Motor neuron (in vitro differentiated cells): Measurements from ENCODE around the gene FASTKD2. TPM values are rescaled to one million over a fixed set of nuclear protein-coding genes. Genes with fewer than 3 reads are reported as not detected.
"Not testable (repeated sequence)": the region's sequence is repeated elsewhere in the genome, so short reads cannot be mapped to it uniquely, and the experiment has no call there.

Experiments used
- ATAC-seq, 8 experiments: fragments of 200-7000 bp; cut with Tn5 transposase; replicated peaks in 6 of 8; 2 replicates each; pipeline ENCODE4 v1.8.0; 2021; ENCODE audit warnings: mild to moderate bottlenecking in 8 of 8, moderate library complexity in 8 of 8
- H3K27ac ChIP-seq, 2 donors: fragments of 250-450 bp; sonication (Bioruptor Pico); 2 replicates each; pipeline ENCODE4 v1.9.0; 2021; ENCODE audit warnings: antibody characterized with exemption in 2 of 2, mild to moderate bottlenecking in 2 of 2, moderate library complexity in 1 of 2
- H3K4me1 ChIP-seq, 2 donors: fragments of 250-450 bp; sonication (Bioruptor Pico); replicated peaks in 1 of 2; 2 replicates each; pipeline ENCODE4 v1.6.1; 2021; ENCODE audit warnings: antibody characterized with exemption in 2 of 2, mild to moderate bottlenecking in 2 of 2, moderate library complexity in 1 of 2
- H3K4me3 ChIP-seq, 5 donors: fragments of 250-450 bp; sonication (Bioruptor Pico); 2 replicates each; pipeline ENCODE4 v1.9.0; 2021; ENCODE audit warnings: antibody characterized with exemption in 5 of 5, mild to moderate bottlenecking in 5 of 5, moderate library complexity in 4 of 5
- WGBS, 10 experiments: fragments of 450-650 bp; shearing (Covaris generic); methylation state at CpG; one replicate each; pipeline ENCODE4 v1.0.0; 2022; 5-methylcytosine and 5-hydroxymethylcytosine counted together
- in situ Hi-C, 9 experiments: fragments of 400-800 bp; cut with MboI; loops; one replicate each; pipeline ENCODE4 v1.15.0; 2021; ENCODE audit warnings: low sequenced_read_pairs in 9 of 9, low pct_unique_long_range_greater_than_20kb in 2 of 9; ENCODE audit not compliant: unreplicated experiment in 9 of 9
- total RNA-seq, 8 experiments: library from RNA; unstranded; fragments of 300-600 nt; gene quantifications; 2 replicates each; pipeline versions ENCODE4 v1.2.3 to v1.2.4, GENCODE V29; 2022

The FASTKD2 gene
- total RNA-seq, 8 experiments from 2014 or later: 26.2 to 43.0 (median 32.9) TPM

DNA sequence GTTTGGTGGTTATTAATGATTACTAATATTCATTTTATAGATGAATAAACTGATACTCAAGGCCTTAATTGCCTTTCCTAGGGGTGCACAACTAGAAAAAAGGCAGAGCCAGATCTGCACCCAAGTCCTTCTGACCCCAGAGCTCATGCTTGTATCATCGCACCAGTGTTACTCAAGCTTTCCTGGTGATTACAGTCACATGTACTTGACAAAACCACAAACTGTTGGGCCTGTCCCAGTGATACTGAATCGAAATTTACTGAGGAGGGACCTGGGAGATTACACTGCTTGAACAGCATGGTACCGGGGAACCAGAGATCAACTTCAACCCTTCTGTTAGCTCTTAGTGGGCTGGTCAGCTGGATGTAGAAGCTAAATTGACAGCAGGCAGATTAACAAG, 33.7 kb downstream of the FASTKD2 start:
- ATAC-seq: peak in 2 of 8 experiments; percentile 9 to 47
- Histone ChIP-seq H3K4me3 (no peak overlapping the region), H3K4me1 (peaks cover 6 to 15% of the 10 kb centered on the region in 2 donors), H3K27ac (no peak overlapping the region)
- WGBS, 10 experiments: 20 to 100% (median 88%) methylated on average over 1 to 3 of the region's 3 CpGs
- in situ Hi-C loops: loop anchor here in 7 of 9 experiments (5.0 to 25.0 kb wide), 6 partner anchors 237 to 688 kb away; partner anchors contain the start of gene ADAM23 (in 1 of the 7)

GRCh38 chr2:206800506-206801417, 35.4 kb downstream of the FASTKD2 start:
- WGBS, 10 experiments: 0 to 100% (median 16%) methylated on average over 2 to 12 of the region's 12 CpGs
- Histone ChIP-seq H3K27ac (no peak overlapping the region), H3K4me1 (peaks cover 6 to 15% of the 10 kb centered on the region in 2 donors), H3K4me3 (no peak overlapping the region)
- ATAC-seq: peak; percentile 75 to 95 (median 90)
- in situ Hi-C loops: loop anchor here in 2 of 9 experiments (5.0 to 10.0 kb wide), 2 partner anchors 674 to 677 kb away; no protein-coding TSS in a partner anchor

DNA sequence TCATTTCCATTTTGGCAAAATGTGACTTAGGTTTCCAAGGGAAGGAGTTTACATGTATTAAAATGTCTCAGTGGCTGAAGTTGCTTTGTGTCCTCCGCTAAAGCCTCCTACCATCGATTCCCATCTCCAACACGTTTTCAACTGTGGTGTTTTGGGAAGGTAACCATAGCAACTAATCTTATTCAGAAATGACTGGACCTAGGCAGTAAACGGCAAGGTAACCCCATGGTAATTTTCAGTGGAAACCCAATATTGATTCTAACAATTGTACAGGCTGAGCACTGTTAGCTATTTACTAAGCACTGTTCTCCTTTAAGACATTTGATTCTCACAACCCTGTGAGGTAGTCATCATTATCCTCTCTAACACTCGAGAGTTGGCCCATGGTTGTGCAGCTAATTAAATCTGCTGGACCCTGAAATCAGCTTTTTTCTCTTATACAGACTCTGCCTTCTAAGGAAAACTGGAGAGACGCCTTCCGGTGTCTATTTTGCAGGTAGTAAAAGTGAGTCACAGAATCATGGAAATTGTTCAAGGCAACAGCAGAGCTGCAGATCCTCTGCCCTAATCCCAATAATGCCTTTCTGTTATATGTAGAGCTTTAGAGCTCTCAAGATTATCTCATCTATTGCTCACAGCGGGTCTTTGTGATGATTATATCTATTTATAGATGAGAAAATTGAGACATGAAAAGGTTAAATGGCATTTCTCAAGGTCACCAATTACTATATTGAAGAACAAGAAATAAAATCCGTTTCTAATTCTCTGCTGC, 36.2 kb downstream of the FASTKD2 start:
- in situ Hi-C loops: loop anchor here in 2 of 9 experiments (5.0 to 10.0 kb wide), 2 partner anchors 673 to 676 kb away; no protein-coding TSS in a partner anchor
- peak in 3 of 8 experiments; percentile 38 to 71 (median 69) for ATAC-seq
- H3K27ac ChIP-seq: no peak overlapping the region
- WGBS, 10 experiments: 37 to 94% (median 75%) methylated on average over 1 to 9 of the region's 9 CpGs; no CpG with 5 or more reads in 1 of the 10 experiments
- H3K4me3 ChIP-seq: no peak overlapping the region
- H3K4me1 ChIP-seq: peaks cover 6 to 15% of the 10 kb centered on the region in 2 donors

DNA sequence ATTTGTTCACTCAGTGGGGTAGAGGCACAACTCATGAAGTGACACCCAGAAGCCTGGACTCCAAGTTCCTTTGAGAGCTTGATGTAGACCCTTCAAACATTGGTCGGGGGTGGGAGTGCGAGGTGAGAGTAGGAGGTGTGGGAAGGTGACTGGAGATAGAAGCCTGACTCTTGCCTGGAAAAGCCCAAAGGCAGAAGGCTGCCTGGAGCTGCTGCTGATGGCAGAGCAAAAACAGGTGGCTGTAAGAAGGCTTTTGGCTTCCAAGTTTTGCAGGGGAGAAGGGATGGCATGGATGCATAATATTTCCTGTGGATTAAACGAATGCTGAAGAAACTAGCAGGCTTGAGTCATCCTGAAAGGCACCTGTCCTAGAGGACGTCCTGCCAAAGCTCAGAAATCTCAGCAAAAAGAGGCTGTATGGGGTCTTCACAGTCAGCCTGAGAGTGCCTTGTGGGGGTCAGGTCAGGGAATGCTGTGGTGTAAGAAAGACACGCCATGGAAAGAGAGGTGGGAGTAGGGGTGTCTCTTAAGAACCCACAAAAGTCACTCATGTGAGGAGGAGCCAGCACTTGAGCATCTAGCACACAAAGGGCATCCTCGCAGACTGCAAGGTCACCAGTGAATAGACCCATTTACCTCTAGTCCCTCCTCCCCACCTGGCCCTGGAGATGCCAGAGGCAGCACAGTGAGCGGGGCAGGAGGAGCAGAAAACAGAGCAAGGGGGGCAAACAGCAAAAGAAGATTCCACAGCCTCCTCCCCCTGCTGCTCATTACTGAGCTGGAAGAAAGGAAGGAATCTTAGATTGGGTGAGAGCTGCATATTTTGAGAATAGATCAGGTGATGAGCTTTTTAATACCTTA, 37.5 kb downstream of the FASTKD2 start:
- no peak for ATAC-seq
- H3K4me3 ChIP-seq: no peak overlapping the region
- in situ Hi-C loops: loop anchor here in 2 of 9 experiments (5.0 to 10.0 kb wide), 2 partner anchors 672 to 674 kb away; no protein-coding TSS in a partner anchor
- H3K27ac ChIP-seq: no peak overlapping the region
- H3K4me1 ChIP-seq: peaks cover 6 to 15% of the 10 kb centered on the region in 2 donors
- 78 to 93% (median 86%) methylated on average over 1 to 7 of the region's 7 CpGs; no CpG with 5 or more reads in 1 of the 10 experiments for WGBS, 10 experiments

DNA sequence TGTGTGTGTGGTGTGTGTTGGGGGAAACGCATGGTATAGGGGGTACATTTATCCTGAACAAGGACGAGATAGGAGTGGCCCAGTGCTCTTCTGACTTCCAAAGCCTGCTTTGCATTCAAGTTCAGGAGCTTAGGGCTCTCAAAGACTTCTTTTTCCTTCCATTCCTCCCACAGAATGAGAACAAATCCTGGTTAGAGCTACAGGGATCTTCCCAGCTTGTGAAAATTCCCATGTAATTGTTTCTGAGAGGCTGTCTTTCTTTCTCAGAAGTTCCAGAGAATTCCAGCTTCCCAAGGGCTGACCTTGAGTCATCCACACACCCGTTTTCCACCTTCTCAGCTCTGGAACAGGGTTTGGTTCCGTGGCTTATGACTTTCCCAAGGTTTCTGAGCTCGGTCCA, 38.9 kb downstream of the FASTKD2 start:
- Histone ChIP-seq H3K4me3 (no peak overlapping the region), H3K27ac (no peak overlapping the region), H3K4me1 (peaks cover 6 to 15% of the 10 kb centered on the region in 2 donors)
- no peak for ATAC-seq
- in situ Hi-C loops: loop anchor here in 2 of 9 experiments (5.0 to 10.0 kb wide), 2 partner anchors 670 to 673 kb away; no protein-coding TSS in a partner anchor
- WGBS, 10 experiments: 61 to 100% (median 85%) methylated on average over 1 to 5 of the region's 5 CpGs; no CpG with 5 or more reads in 2 of the 10 experiments

GRCh38 chr2:206805887-206806607, 40.6 kb downstream of the FASTKD2 start:
- H3K4me1 ChIP-seq: peaks cover 1 to 10% of the 10 kb centered on the region in 2 donors
- WGBS, 10 experiments: 10 to 94% (median 80%) methylated on average over 1 to 5 of the region's 6 CpGs; no CpG with 5 or more reads in 1 of the 10 experiments
- H3K27ac ChIP-seq: no peak overlapping the region
- in situ Hi-C loops: loop anchor here in 1 of 9 experiments (10.0 kb wide), 1 partner anchor 669 kb away; no protein-coding TSS in a partner anchor
- peak in 3 of 8 experiments; percentile 85 to 97 (median 89) for ATAC-seq
- H3K4me3 ChIP-seq: no peak overlapping the region

DNA sequence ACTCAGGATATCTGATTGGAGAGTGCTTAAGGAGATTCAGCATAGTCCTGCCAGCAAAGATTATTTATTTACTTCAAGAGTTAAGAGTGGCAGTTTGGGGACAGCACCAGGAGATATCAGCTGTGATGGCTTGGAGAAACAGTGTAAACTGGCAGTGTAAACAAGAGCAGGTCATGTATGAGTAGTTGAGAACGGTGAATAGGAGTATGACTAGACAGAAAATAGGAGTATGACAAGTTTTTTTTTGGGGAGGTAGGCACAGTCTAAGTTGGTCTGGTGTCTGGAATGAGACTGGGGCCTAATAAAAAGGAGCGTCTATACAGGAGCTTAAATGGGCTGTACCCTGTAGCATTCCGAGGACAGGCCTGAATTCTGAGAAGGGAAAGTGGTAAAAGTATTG, 42.2 kb downstream of the FASTKD2 start:
- not testable (repeated sequence) for H3K4me1 ChIP-seq, ATAC-seq, H3K27ac ChIP-seq, H3K4me3 ChIP-seq
- WGBS, 10 experiments: 100% methylated on average over 1 of the region's 3 CpGs; no CpG with 5 or more reads in 9 of the 10 experiments
- in situ Hi-C loops: loop anchor here in 1 of 9 experiments (10.0 kb wide), 1 partner anchor 667 kb away; no protein-coding TSS in a partner anchor

DNA sequence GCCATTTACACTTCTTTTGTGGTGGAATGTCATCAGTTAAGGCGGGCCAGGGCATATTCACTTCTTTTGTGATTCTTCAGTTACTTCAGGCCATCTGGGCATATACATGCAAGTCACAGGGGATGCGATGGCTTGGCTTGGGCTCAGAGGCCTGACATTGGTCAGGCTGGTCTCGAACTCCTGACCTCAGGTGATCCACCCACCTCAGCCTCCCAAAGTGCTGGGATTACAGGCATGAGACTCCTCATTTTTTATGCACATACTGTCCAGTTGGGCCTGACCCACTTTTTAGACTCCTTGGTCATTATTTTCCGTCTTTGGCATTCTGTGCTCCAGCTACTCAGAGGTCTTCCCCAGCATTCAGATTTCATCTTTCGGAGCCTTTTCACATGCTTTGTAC, 47.1 kb downstream of the FASTKD2 start:
- 20 to 100% (median 100%) methylated on average over 1 to 4 of the region's 5 CpGs; no CpG with 5 or more reads in 5 of the 10 experiments for WGBS, 10 experiments

GRCh38 chr2:206814498-206814897, 49.1 kb downstream of the FASTKD2 start:
- no peaks in the 10 kb centered on the region for H3K4me1 ChIP-seq
- no peak overlapping the region for H3K27ac ChIP-seq
- peak in 5 of 8 experiments; percentile 19 to 96 (median 84) for ATAC-seq
- in situ Hi-C loops: no loop called here
- H3K4me3 ChIP-seq: no peak overlapping the region

More for the DNA sequence above, 47.1 kb downstream of the FASTKD2 start:
- in situ Hi-C loops, H3K4me1 ChIP-seq, H3K4me3 ChIP-seq, H3K27ac ChIP-seq: not testable (repeated sequence)
- ATAC-seq: peak in 1 of 8 experiments; percentile 13

DNA sequence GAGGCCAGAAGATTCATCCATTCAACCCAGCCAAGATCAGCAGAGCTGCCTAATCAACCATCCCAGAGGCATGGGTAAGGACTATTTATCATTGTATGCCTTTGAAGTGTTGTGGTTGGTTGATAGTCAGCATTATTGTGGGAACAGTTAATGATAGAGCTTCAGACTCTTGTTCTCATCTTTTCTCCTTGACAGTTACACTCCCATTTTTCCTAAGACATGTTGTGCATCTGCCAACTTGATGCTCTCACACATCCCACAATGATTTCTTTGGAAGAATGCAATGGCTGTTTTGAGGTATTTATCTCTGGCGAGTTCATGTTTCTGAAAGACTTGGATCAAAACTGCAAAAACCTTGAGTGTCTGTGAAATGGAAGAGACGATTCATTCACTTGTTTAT, 55.4 kb downstream of the FASTKD2 start:
- WGBS, 10 experiments: 0 to 86% (median 60%) methylated on average over 1 to 2 of the region's 2 CpGs; no CpG with 5 or more reads in 3 of the 10 experiments
- Histone ChIP-seq H3K4me3 (no peak overlapping the region), H3K4me1 (peaks cover 0 to 17% of the 10 kb centered on the region in 2 donors), H3K27ac (no peak overlapping the region)
- no peak for ATAC-seq
- in situ Hi-C loops: no loop called here

- in situ Hi-C loops: no loop called here
- H3K4me1 ChIP-seq: peaks cover 0 to 17% of the 10 kb centered on the region in 2 donors
- ATAC-seq: no peak
- 80 to 100% (median 91%) methylated on average over 1 to 6 of the region's 6 CpGs; no CpG with 5 or more reads in 2 of the 10 experiments for WGBS, 10 experiments
- no peak overlapping the region for H3K27ac ChIP-seq
- H3K4me3 ChIP-seq: no peak overlapping the region
These were observed 57.8 kb downstream of the FASTKD2 start for GRCh38 chr2:206823178-206823577.
